Tibial nerve (tissue), 4 donors: ENCODE measurements around the gene MAGI2.

Experiments
- CTCF ChIP-seq, 5 experiments: fragments of 200-600 bp in 3 of 5; fragments of 450-650 bp in 2 of 5; sonication (generic) in 3 of 5; IDR thresholded peaks; one replicate each; pipeline ENCODE4 v1.5.1; 2016 to 2019; ENCODE audit warnings: antibody characterized with exemption in 5 of 5, mild to moderate bottlenecking in 3 of 5, moderate library complexity in 2 of 5
- EP300 ChIP-seq, 2 donors: sonication (generic); formaldehyde crosslinking; IDR thresholded peaks; one replicate each; pipeline ENCODE4 v1.6.1; 2017; ENCODE audit warnings: antibody characterized with exemption in 2 of 2, mild to moderate bottlenecking in 1 of 2
- POLR2A ChIP-seq, 2 donors: fragments of 450-650 bp; IDR thresholded peaks; one replicate each; pipeline ENCODE4 v1.6.1; 2017; ENCODE audit warnings: antibody characterized with exemption in 2 of 2, mild to moderate bottlenecking in 2 of 2, moderate library complexity in 2 of 2

- TF ChIP-seq POLR2A (IDR thresholded peaks at IDR 0.05) (no peak), EP300 (IDR thresholded peaks at IDR 0.05) (no peak), CTCF (IDR thresholded peaks at IDR 0.05) (no peak)
Observed at GRCh38 chr7:79471283-79471682, 17.8 kb upstream of the MAGI2 start.
